HepG2 (cell line): ENCODE data around the gene DOCK9. TPM values are rescaled to one million over a fixed set of nuclear protein-coding genes. Genes with fewer than 3 reads are reported as not detected.

ENCODE experiments used
- CEBPB ChIP-seq: IDR thresholded peaks from 2 replicates; pipeline ENCODE4 v1.6.1; 2011; ENCODE audit warnings: low read depth, low read length, improper control_type of control experiment, borderline replicate concordance
- EEA1 ChIP-seq: sonication (generic); formaldehyde crosslinking; IDR thresholded peaks from 2 replicates; pipeline ENCODE4 v1.5.1; 2020; ENCODE audit warnings: mild to moderate bottlenecking, missing genetic modification reagents, borderline replicate concordance
- FLYWCH1 ChIP-seq: sonication (generic); formaldehyde crosslinking; IDR thresholded peaks from 2 replicates; pipeline ENCODE4 v1.8.1; 2023; ENCODE audit warnings: mild to moderate bottlenecking, missing genetic modification reagents
- RAD21 ChIP-seq: fragments of 450-650 bp; formaldehyde crosslinking; IDR thresholded peaks from 2 replicates; pipeline ENCODE4 v1.5.0; 2020; ENCODE audit warnings: mild to moderate bottlenecking
- SAP130 ChIP-seq: IDR thresholded peaks from 2 replicates; pipeline ENCODE4 v1.6.1; 2016; ENCODE audit warnings: low read depth
- TEAD3 ChIP-seq: optimal IDR thresholded peaks from 2 replicates; pipeline ENCODE3; 2016; ENCODE audit warnings: borderline replicate concordance
- TP53 ChIP-seq: sonication (generic); formaldehyde crosslinking; conservative IDR thresholded peaks from 2 replicates; pipeline ENCODE4 v1.4.0; 2020; ENCODE audit warnings: missing genetic modification reagents
- XRCC5 ChIP-seq: fragments of 200-400 bp; formaldehyde crosslinking; optimal IDR thresholded peaks from 2 replicates; pipeline ENCODE3; 2017; ENCODE audit warnings: mild to moderate bottlenecking, low read length
- ZNF530 ChIP-seq: sonication (generic); formaldehyde crosslinking; IDR thresholded peaks from 2 replicates; pipeline ENCODE4 v1.5.0; 2020; ENCODE audit warnings: low read depth, mild to moderate bottlenecking, missing genetic modification reagents
- polyA plus RNA-seq, 8 experiments: library from polyadenylated mRNA; depleted of rRNA in 3 of 8; stranded (reverse) in 7 of 8; unstranded in 1 of 8; fragments of >200 nt; fragmentation: Illumina TruSeq in 4 of 8; extraction: Trizol in 4 of 8; gene quantifications; 2 replicates each; pipeline versions ENCODE4 v1.2.1 to v1.2.3, GENCODE V29; 2011 to 2016; ENCODE audit warnings: low read depth in 4 of 8, missing spikeins in 1 of 8, mixed read lengths in 1 of 8; ENCODE audit not compliant: insufficient read depth in 1 of 8
- total RNA-seq, 5 experiments: library from RNA; depleted of rRNA; stranded (reverse); fragments of >200 nt; fragmentation: Illumina TruSeq; extraction: Trizol; gene quantifications; 2 replicates each; pipeline ENCODE4 v1.2.3, GENCODE V29; 2016; ENCODE audit warnings: low read depth in 1 of 5
- TF ChIP-seq, protein P1 (sequence below): sonication (generic); formaldehyde crosslinking; IDR thresholded peaks from 2 replicates; pipeline ENCODE4 v1.5.0; 2020; ENCODE audit warnings: mild to moderate bottlenecking, missing genetic modification reagents, borderline replicate concordance
- TF ChIP-seq, protein P2 (sequence below): sonication (generic); formaldehyde crosslinking; conservative IDR thresholded peaks from 2 replicates; pipeline ENCODE4 v1.8.0; 2022; ENCODE audit warnings: mild to moderate bottlenecking, moderate library complexity, missing genetic modification reagents
- TF ChIP-seq, protein P3 (sequence below): sonication (generic); formaldehyde crosslinking; IDR thresholded peaks from 2 replicates; pipeline ENCODE4 v1.5.0; 2020; ENCODE audit warnings: mild to moderate bottlenecking, missing genetic modification reagents, moderate library complexity

Gene DOCK9
- total and polyA plus RNA-seq, 2 of the 13 experiments (the other 11 are each of a cell fraction or from before 2014, with no cell fraction given) = 0.44 to 0.97 TPM

DNA sequence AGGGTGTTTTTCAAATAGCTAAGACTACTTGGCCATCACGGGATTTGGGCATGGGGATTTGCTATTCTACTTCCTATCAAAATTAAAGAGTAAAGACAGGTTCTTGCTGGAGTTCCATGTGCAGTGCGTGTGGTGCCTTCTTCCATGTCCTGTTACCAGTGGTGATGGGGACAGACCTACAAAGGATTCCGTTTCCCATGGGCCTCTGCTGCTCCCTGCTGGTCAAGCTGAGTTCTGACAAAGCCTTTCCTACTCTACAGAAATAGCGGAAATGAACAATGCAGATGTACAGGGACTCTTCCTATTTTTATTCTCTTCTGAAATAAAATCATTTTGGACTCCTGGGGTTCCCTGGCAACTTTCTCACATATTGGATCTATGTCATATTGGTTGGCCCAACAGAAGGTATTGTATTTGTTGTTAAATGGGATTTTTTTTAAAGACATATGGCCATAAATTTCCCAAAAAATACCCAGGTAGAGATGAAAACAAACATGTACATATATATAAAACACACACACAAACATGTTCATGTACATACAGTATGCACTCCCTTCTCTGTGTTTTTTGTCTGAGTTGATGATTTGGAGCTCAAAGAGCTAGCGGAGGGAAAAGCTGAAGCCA is 134.9 kb downstream of the DOCK9 start (continued):
- TF ChIP-seq, protein P1, sequence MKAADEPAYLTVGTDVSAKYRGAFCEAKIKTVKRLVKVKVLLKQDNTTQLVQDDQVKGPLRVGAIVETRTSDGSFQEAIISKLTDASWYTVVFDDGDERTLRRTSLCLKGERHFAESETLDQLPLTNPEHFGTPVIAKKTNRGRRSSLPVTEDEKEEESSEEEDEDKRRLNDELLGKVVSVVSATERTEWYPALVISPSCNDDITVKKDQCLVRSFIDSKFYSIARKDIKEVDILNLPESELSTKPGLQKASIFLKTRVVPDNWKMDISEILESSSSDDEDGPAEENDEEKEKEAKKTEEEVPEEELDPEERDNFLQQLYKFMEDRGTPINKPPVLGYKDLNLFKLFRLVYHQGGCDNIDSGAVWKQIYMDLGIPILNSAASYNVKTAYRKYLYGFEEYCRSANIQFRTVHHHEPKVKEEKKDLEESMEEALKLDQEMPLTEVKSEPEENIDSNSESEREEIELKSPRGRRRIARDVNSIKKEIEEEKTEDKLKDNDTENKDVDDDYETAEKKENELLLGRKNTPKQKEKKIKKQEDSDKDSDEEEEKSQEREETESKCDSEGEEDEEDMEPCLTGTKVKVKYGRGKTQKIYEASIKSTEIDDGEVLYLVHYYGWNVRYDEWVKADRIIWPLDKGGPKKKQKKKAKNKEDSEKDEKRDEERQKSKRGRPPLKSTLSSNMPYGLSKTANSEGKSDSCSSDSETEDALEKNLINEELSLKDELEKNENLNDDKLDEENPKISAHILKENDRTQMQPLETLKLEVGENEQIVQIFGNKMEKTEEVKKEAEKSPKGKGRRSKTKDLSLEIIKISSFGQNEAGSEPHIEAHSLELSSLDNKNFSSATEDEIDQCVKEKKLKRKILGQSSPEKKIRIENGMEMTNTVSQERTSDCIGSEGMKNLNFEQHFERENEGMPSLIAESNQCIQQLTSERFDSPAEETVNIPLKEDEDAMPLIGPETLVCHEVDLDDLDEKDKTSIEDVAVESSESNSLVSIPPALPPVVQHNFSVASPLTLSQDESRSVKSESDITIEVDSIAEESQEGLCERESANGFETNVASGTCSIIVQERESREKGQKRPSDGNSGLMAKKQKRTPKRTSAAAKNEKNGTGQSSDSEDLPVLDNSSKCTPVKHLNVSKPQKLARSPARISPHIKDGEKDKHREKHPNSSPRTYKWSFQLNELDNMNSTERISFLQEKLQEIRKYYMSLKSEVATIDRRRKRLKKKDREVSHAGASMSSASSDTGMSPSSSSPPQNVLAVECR = no peak
- TF ChIP-seq EEA1 (CRISPR knock-in tag) = no peak
- TF ChIP-seq, protein P2, sequence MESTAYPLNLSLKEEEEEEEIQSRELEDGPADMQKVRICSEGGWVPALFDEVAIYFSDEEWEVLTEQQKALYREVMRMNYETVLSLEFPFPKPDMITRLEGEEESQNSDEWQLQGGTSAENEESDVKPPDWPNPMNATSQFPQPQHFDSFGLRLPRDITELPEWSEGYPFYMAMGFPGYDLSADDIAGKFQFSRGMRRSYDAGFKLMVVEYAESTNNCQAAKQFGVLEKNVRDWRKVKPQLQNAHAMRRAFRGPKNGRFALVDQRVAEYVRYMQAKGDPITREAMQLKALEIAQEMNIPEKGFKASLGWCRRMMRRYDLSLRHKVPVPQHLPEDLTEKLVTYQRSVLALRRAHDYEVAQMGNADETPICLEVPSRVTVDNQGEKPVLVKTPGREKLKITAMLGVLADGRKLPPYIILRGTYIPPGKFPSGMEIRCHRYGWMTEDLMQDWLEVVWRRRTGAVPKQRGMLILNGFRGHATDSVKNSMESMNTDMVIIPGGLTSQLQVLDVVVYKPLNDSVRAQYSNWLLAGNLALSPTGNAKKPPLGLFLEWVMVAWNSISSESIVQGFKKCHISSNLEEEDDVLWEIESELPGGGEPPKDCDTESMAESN (CRISPR knock-in tag) = no peak
- TF ChIP-seq SAP130 = no peak
- TF ChIP-seq TEAD3 (CRISPR knock-in tag) = peak; percentile 28
- no peak for TF ChIP-seq CEBPB
- TF ChIP-seq RAD21 (CRISPR knock-in tag) = peak; percentile 66; the same call in 1 of the 2 replicates
- TF ChIP-seq FLYWCH1 (CRISPR knock-in tag) = no peak
- TF ChIP-seq, protein P3, sequence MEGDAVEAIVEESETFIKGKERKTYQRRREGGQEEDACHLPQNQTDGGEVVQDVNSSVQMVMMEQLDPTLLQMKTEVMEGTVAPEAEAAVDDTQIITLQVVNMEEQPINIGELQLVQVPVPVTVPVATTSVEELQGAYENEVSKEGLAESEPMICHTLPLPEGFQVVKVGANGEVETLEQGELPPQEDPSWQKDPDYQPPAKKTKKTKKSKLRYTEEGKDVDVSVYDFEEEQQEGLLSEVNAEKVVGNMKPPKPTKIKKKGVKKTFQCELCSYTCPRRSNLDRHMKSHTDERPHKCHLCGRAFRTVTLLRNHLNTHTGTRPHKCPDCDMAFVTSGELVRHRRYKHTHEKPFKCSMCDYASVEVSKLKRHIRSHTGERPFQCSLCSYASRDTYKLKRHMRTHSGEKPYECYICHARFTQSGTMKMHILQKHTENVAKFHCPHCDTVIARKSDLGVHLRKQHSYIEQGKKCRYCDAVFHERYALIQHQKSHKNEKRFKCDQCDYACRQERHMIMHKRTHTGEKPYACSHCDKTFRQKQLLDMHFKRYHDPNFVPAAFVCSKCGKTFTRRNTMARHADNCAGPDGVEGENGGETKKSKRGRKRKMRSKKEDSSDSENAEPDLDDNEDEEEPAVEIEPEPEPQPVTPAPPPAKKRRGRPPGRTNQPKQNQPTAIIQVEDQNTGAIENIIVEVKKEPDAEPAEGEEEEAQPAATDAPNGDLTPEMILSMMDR (CRISPR knock-in tag) = peak; percentile 90
- TF ChIP-seq ZNF530 (CRISPR knock-in tag) = no peak
- TF ChIP-seq TP53 (CRISPR knock-in tag) = no peak
- peak; percentile 22 for TF ChIP-seq XRCC5
